Endothelial cell of umbilical vein (primary cell): Measurements from ENCODE around the gene NFKBIE. TPM values are rescaled to one million over a fixed set of nuclear protein-coding genes. Genes with fewer than 3 reads are reported as not detected.

Experiments used
- BruUV-seq: library from RNA; stranded (reverse); fragments of 400-500 nt; replicated peaks from 2 replicates; lab custom pipeline; 2021; lab: Mats Ljungman, UMichigan
- CTCF ChIA-PET: fragments of 300-600, 350-600 bp; sonication (Branson Sonifier 250); formaldehyde crosslinking; loops from one replicate; lab custom pipeline; 2021; ENCODE audit warnings: antibody characterized with exemption, inconsistent platforms; lab: Charles Lee
- POLR2A ChIA-PET: fragments of 300-600, 350-600 bp; sonication (Branson Sonifier 250); formaldehyde crosslinking; loops from one replicate; lab custom pipeline; 2021; ENCODE audit warnings: antibody characterized with exemption, inconsistent platforms; lab: Charles Lee
- DNase-seq: peaks from one replicate; pipeline ENCODE4 v3.0.0-alpha.2; 2011; ENCODE audit warnings: low read depth, low spot score
- FAIRE-seq: peaks from 2 replicates; lab custom pipeline; 2011; peaks lifted over from hg19 to GRCh38; lab: Jason Lieb, UNC
- H2AFZ ChIP-seq: 2 replicates; pipeline ENCODE4 v1.6.0; 2012; ENCODE audit warnings: low read depth, low read length, control low read depth, inconsistent platforms
- H3K27ac ChIP-seq: 2 replicates; pipeline ENCODE4 v1.5.1; 2011; ENCODE audit warnings: low read depth, mild to moderate bottlenecking, control low read depth, low read length, moderate library complexity; ENCODE audit not compliant: insufficient read depth
- H3K27me3 ChIP-seq, 2 experiments: 2 replicates each; pipeline versions ENCODE4 v1.6.0 to v1.6.1; 2011; ENCODE audit warnings: low read length in 2 of 2, mixed read lengths in 1 of 2; ENCODE audit not compliant: control insufficient read depth in 2 of 2, insufficient read depth in 2 of 2
- H3K36me3 ChIP-seq, 2 experiments: 2 replicates in 1 of 2; 3 replicates in 1 of 2; pipeline ENCODE4 v1.5.1; 2011; ENCODE audit warnings: low read length in 2 of 2, mild to moderate bottlenecking in 1 of 2, moderate library complexity in 1 of 2; ENCODE audit not compliant: control insufficient read depth in 2 of 2, insufficient read depth in 2 of 2; ENCODE audit errors: extremely low read depth in 1 of 2
- H3K4me1 ChIP-seq: 3 replicates; pipeline ENCODE4 v1.5.1; 2011; ENCODE audit warnings: mild to moderate bottlenecking, low read length; ENCODE audit not compliant: control insufficient read depth, insufficient read depth; ENCODE audit errors: extremely low read depth
- H3K4me2 ChIP-seq: 2 replicates; pipeline ENCODE4 v1.6.1; 2011; ENCODE audit warnings: low read length, control low read depth, mixed read lengths; ENCODE audit not compliant: insufficient read depth
- H3K4me3 ChIP-seq, 3 experiments: fragments of 200-600 bp in 1 of 3; sonication (generic), shearing (Covaris generic) in 1 of 3; replicated peaks in 1 of 3; 2 replicates each; pipeline ENCODE4 v1.5.1; 2011 to 2016; ENCODE audit warnings: control low read depth in 3 of 3, low read length in 3 of 3, mild to moderate bottlenecking in 2 of 3, inconsistent platforms in 1 of 3, low read depth in 1 of 3, moderate library complexity in 1 of 3; ENCODE audit not compliant: insufficient read depth in 1 of 3
- H3K79me2 ChIP-seq: 2 replicates; pipeline ENCODE4 v1.6.0; 2012; ENCODE audit warnings: low read length, inconsistent platforms; ENCODE audit not compliant: control insufficient read depth, insufficient read depth
- H3K9ac ChIP-seq: replicated peaks from 2 replicates; pipeline ENCODE3; 2011; ENCODE audit warnings: low read length, control low read depth; ENCODE audit not compliant: insufficient read depth; ENCODE audit errors: extremely low read depth
- H3K9me1 ChIP-seq: replicated peaks from 3 replicates; pipeline ENCODE4 v1.6.0; 2011; ENCODE audit warnings: mild to moderate bottlenecking, low read length; ENCODE audit not compliant: control insufficient read depth, insufficient read depth; ENCODE audit errors: extremely low read depth
- H3K9me3 ChIP-seq: replicated peaks from 2 replicates; pipeline ENCODE4 v1.5.1; 2012; ENCODE audit warnings: low read length, inconsistent platforms; ENCODE audit not compliant: control insufficient read depth, insufficient read depth
- H4K20me1 ChIP-seq: replicated peaks from 2 replicates; pipeline ENCODE3; 2011; ENCODE audit warnings: mild to moderate bottlenecking, low read length; ENCODE audit not compliant: control insufficient read depth, insufficient read depth; ENCODE audit errors: extremely low read depth
- EZH2 ChIP-seq: IDR thresholded peaks from 2 replicates; pipeline ENCODE4 v1.6.1; 2012; ENCODE audit warnings: borderline replicate concordance, low read depth, mild to moderate bottlenecking, moderate library complexity, low read length, inconsistent platforms; ENCODE audit not compliant: severe bottlenecking
- FOS ChIP-seq: IDR thresholded peaks from 2 replicates; pipeline ENCODE4 v1.6.1; 2011; ENCODE audit warnings: mild to moderate bottlenecking, low read length, moderate library complexity, borderline replicate concordance; ENCODE audit not compliant: insufficient read depth
- GATA2 ChIP-seq: IDR thresholded peaks from 2 replicates; pipeline ENCODE4 v1.7.0; 2011; ENCODE audit warnings: low read depth, mild to moderate bottlenecking, moderate library complexity, mixed read lengths, low read length; ENCODE audit not compliant: insufficient read length, insufficient read depth
- JUN ChIP-seq: IDR thresholded peaks from 2 replicates; pipeline ENCODE4 v1.6.1; 2011; ENCODE audit warnings: borderline replicate concordance, low read depth; ENCODE audit not compliant: insufficient read length, insufficient read depth
- MAX ChIP-seq: IDR thresholded peaks from 2 replicates; pipeline ENCODE4 v1.6.1; 2011; ENCODE audit not compliant: insufficient read depth, insufficient read length
- MYC ChIP-seq: IDR thresholded peaks from one replicate; pipeline ENCODE4 v1.6.1; 2011; ENCODE audit warnings: mild to moderate bottlenecking, low read depth, low read length
- POLR2A ChIP-seq: IDR thresholded peaks from 2 replicates; pipeline ENCODE4 v1.6.1; 2012; ENCODE audit warnings: low read depth, mild to moderate bottlenecking, control low read depth, low read length
- POLR2AphosphoS5 ChIP-seq: IDR thresholded peaks from 2 replicates; pipeline ENCODE4 v1.6.1; 2012; ENCODE audit warnings: low read depth, mild to moderate bottlenecking, control low read depth, low read length, moderate library complexity; ENCODE audit not compliant: insufficient read depth
- dilution Hi-C: fragments of 300-500 bp; cut with MboI; formaldehyde crosslinking; loops from one replicate; pipeline ENCODE4 v1.15.0; 2019; ENCODE audit warnings: low sequenced_read_pairs; ENCODE audit not compliant: extremely low pct_ligation_motif_present
- intact Hi-C: fragments of 100-400 bp; cut with micrococcal nuclease; formaldehyde crosslinking; loops from one replicate; pipeline ENCODE4 v1.10.0; 2022
- polyA plus RNA-seq, 4 experiments: library from polyadenylated mRNA; depleted of rRNA in 3 of 4; stranded (reverse) in 3 of 4; unstranded in 1 of 4; fragments of >200 nt; gene quantifications; 2 replicates each; pipeline versions ENCODE4 v1.2.1 to v1.2.3, GENCODE V29; 2011 to 2012; ENCODE audit warnings: missing spikeins in 1 of 4
- total RNA-seq: library from RNA; stranded (reverse); gene quantifications from 2 replicates; pipeline ENCODE4 v1.2.3, GENCODE V29; 2021
- TF ChIP-seq, protein P1 (sequence below), 2 donors: IDR thresholded peaks; 1 replicate in 1 of 2; 2 replicates in 1 of 2; pipeline ENCODE4 v1.5.1; 2011; ENCODE audit warnings: low read length in 2 of 2, mild to moderate bottlenecking in 2 of 2, moderate library complexity in 2 of 2, control low read depth in 1 of 2, inconsistent platforms in 1 of 2, low read depth in 1 of 2; ENCODE audit not compliant: insufficient read depth in 1 of 2; ENCODE audit errors: extremely low read depth in 1 of 2

The NFKBIE gene
- total and polyA plus RNA-seq, 2 donors (not counting 3 experiments of a cell fraction or from before 2014, with no cell fraction given), result 19.0 to 22.6 TPM

- dilution Hi-C loops (no loop called here), intact Hi-C loops (no loop called here)
- no peaks in the 10 kb centered on the region for H3K9me3 ChIP-seq
- no peak for DNase-seq
- H3K27me3 ChIP-seq, result peaks cover 30 to 37% of the 10 kb centered on the region in 2 experiments
- no peaks in the 10 kb centered on the region for H3K9me1 ChIP-seq
- FAIRE-seq, result no peak
- H3K36me3 ChIP-seq, result peaks cover 13 to 31% of the 10 kb centered on the region in 2 experiments
- no peaks in the 10 kb centered on the region for H4K20me1 ChIP-seq
- BruUV-seq, result no TSS peak
- no peak overlapping the region for H3K9ac ChIP-seq
- H3K4me1 ChIP-seq, result peaks cover 6% of the 10 kb centered on the region
- no peaks in the 10 kb centered on the region for H3K79me2 ChIP-seq
- ChIA-PET CTCF (interaction anchor here (0.7 to 1.6 kb wide), 2 partner anchors 14 to 31 kb away, joined by 3 to 4 read pairs; partner anchors contain the start of gene AARS2), POLR2A (no interaction called here)
- no peak overlapping the region for H3K4me2 ChIP-seq
- no peak overlapping the region for H3K4me3 ChIP-seq
- H2AFZ ChIP-seq, result no peak overlapping the region
- TF ChIP-seq MAX (no peak), POLR2A (no peak), FOS (no peak), GATA2 (no peak), POLR2AphosphoS5 (no peak), EZH2 (no peak), MYC (no peak), JUN (no peak)
- TF ChIP-seq, protein P1, sequence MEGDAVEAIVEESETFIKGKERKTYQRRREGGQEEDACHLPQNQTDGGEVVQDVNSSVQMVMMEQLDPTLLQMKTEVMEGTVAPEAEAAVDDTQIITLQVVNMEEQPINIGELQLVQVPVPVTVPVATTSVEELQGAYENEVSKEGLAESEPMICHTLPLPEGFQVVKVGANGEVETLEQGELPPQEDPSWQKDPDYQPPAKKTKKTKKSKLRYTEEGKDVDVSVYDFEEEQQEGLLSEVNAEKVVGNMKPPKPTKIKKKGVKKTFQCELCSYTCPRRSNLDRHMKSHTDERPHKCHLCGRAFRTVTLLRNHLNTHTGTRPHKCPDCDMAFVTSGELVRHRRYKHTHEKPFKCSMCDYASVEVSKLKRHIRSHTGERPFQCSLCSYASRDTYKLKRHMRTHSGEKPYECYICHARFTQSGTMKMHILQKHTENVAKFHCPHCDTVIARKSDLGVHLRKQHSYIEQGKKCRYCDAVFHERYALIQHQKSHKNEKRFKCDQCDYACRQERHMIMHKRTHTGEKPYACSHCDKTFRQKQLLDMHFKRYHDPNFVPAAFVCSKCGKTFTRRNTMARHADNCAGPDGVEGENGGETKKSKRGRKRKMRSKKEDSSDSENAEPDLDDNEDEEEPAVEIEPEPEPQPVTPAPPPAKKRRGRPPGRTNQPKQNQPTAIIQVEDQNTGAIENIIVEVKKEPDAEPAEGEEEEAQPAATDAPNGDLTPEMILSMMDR (IDR thresholded peaks at IDR 0.05; ENCODE audit: extremely low read depth in 1 of 2, insufficient read depth in 1 of 2, low read depth in 1 of 2, low read length in 2 of 2), result no peak
- H3K27ac ChIP-seq, result no peak overlapping the region
Observed at GRCh38 chr6:44298864-44299263, 33.5 kb upstream of the NFKBIE start.
